Liver (tissue), 9 donors: ENCODE data around the gene KIRREL3. TPM values are rescaled to one million over a fixed set of nuclear protein-coding genes. Genes with fewer than 3 reads are reported as not detected.

Experiments used
- DNase-seq: peaks from one replicate; pipeline ENCODE4 v3.0.0-alpha.2; 2017; ENCODE audit warnings: low spot score
- H3K27ac ChIP-seq, 2 donors: one replicate each; pipeline ENCODE4 v1.7.0; 2013; ENCODE audit warnings: inconsistent platforms in 2 of 2, low read length in 2 of 2, control low read depth in 1 of 2, low read depth in 1 of 2, mild to moderate bottlenecking in 1 of 2
- H3K27me3 ChIP-seq, 4 donors: one replicate each; pipeline versions ENCODE4 v1.6.1 to v1.7.0; 2013; ENCODE audit warnings: low read length in 3 of 4, inconsistent platforms in 1 of 4, mild to moderate bottlenecking in 1 of 4, moderate library complexity in 1 of 4; ENCODE audit not compliant: control insufficient read depth in 4 of 4, insufficient read depth in 4 of 4
- H3K36me3 ChIP-seq, 4 donors: one replicate each; pipeline versions ENCODE4 v1.6.1 to v1.7.0; 2013; ENCODE audit warnings: low read length in 3 of 4, mild to moderate bottlenecking in 3 of 4, low read depth in 1 of 4, moderate library complexity in 1 of 4; ENCODE audit not compliant: control insufficient read depth in 4 of 4, insufficient read depth in 3 of 4
- H3K4me1 ChIP-seq, 4 donors: one replicate each; pipeline versions ENCODE4 v1.6.1 to v1.7.0; 2013; ENCODE audit warnings: low read length in 3 of 4, mild to moderate bottlenecking in 3 of 4, moderate library complexity in 1 of 4; ENCODE audit not compliant: control insufficient read depth in 4 of 4, insufficient read depth in 4 of 4
- H3K4me3 ChIP-seq, 3 donors: one replicate each; pipeline versions ENCODE4 v1.6.1 to v1.7.0; 2013; ENCODE audit warnings: low read length in 3 of 3, control low read depth in 1 of 3, low read depth in 1 of 3, mild to moderate bottlenecking in 1 of 3
- H3K9ac ChIP-seq, 2 donors: one replicate each; pipeline ENCODE4 v1.7.0; 2013; ENCODE audit warnings: low read length in 2 of 2, mild to moderate bottlenecking in 2 of 2, moderate library complexity in 2 of 2, control low read depth in 1 of 2, low read depth in 1 of 2
- H3K9me3 ChIP-seq, 4 donors: one replicate each; pipeline versions ENCODE4 v1.6.1 to v1.7.0; 2013; ENCODE audit warnings: low read length in 3 of 4; ENCODE audit not compliant: control insufficient read depth in 4 of 4
- ATF3 ChIP-seq: IDR thresholded peaks from 2 replicates; pipeline ENCODE4 v1.6.1; 2016; ENCODE audit warnings: antibody characterized with exemption
- CTCF ChIP-seq: fragments of 150-350 bp; IDR thresholded peaks from 2 replicates; pipeline ENCODE4 v1.5.1; 2017; ENCODE audit warnings: improper control_type of control experiment, low read depth, low read length; ENCODE audit not compliant: missing input control
- EGR1 ChIP-seq, 2 donors: IDR thresholded peaks; 2 replicates each; pipeline ENCODE4 v1.6.1; 2016 to 2018; ENCODE audit warnings: antibody characterized with exemption in 2 of 2, low read depth in 2 of 2
- FOXA2 ChIP-seq: IDR thresholded peaks from 2 replicates; pipeline ENCODE4 v1.6.1; 2016; ENCODE audit warnings: antibody characterized with exemption
- HNF4A ChIP-seq, 2 donors: conservative IDR thresholded peaks; 2 replicates each; pipeline ENCODE4 v1.6.1; 2016; ENCODE audit warnings: antibody characterized with exemption in 2 of 2, mild to moderate bottlenecking in 2 of 2
- HNF4G ChIP-seq: IDR thresholded peaks from 2 replicates; pipeline ENCODE4 v1.6.1; 2016; ENCODE audit warnings: antibody characterized with exemption
- RAD21 ChIP-seq, 2 donors: IDR thresholded peaks; 2 replicates each; pipeline ENCODE4 v1.6.1; 2016; ENCODE audit warnings: antibody characterized with exemption in 2 of 2, mild to moderate bottlenecking in 2 of 2
- REST ChIP-seq: IDR thresholded peaks from 2 replicates; pipeline ENCODE4 v1.6.1; 2016; ENCODE audit warnings: antibody characterized with exemption, mild to moderate bottlenecking
- RXRA ChIP-seq, 2 donors: IDR thresholded peaks; 2 replicates each; pipeline ENCODE4 v1.6.1; 2017 to 2018; ENCODE audit warnings: antibody characterized with exemption in 2 of 2, mild to moderate bottlenecking in 1 of 2
- SP1 ChIP-seq: IDR thresholded peaks from 2 replicates; pipeline ENCODE4 v1.6.1; 2018; ENCODE audit warnings: antibody characterized with exemption, mild to moderate bottlenecking
- TAF1 ChIP-seq: conservative IDR thresholded peaks from 2 replicates; pipeline ENCODE4 v1.6.1; 2016; ENCODE audit warnings: antibody characterized with exemption, mild to moderate bottlenecking
- YY1 ChIP-seq: IDR thresholded peaks from 2 replicates; pipeline ENCODE4 v1.6.1; 2016; ENCODE audit warnings: antibody characterized with exemption, mild to moderate bottlenecking
- ZBTB33 ChIP-seq: IDR thresholded peaks from 2 replicates; pipeline ENCODE4 v1.6.1; 2016; ENCODE audit warnings: antibody characterized with exemption
- WGBS: extraction: QIAGEN DNeasy Blood & Tissue Kit; methylation state at CpG from one replicate; pipeline ENCODE4 v1.1.7; 2013; 5-methylcytosine and 5-hydroxymethylcytosine counted together
- polyA plus RNA-seq, 2 donors: library from polyadenylated mRNA; stranded (reverse) in 1 of 2; unstranded in 1 of 2; fragments of 200-250 nt in 1 of 2; fragments of >200 nt in 1 of 2; fragmentation: Nextera tagmentation in 1 of 2; extraction: Ambion mirVana in 1 of 2; gene quantifications; one replicate each; pipeline versions ENCODE4 v1.2.1 to v1.2.3, GENCODE V29; 2013 to 2015
- total RNA-seq, 2 donors: library from RNA; depleted of rRNA; stranded (reverse); fragments of >200 nt; gene quantifications; one replicate each; pipeline ENCODE4 v1.2.3, GENCODE V29; 2014
- donor health status: healthy.
- donor health status: healthy.
- donor health status: healthy.
- donor health status: healthy.
- donor health status: healthy.

The KIRREL3 gene
- total and polyA plus RNA-seq, 4 donors = 0.03 to 0.29 (median 0.08) TPM; not detected in 1

- Histone ChIP-seq H3K9me3 (no peaks in the 10 kb centered on the region), H3K9ac (no peak overlapping the region), H3K4me3 (no peak overlapping the region), H3K36me3 (no peaks in the 10 kb centered on the region), H3K4me1 (peaks cover 0 to 2% (median under 1%) of the 10 kb centered on the region in 4 donors), H3K27ac (no peak overlapping the region), H3K27me3 (peaks cover 0 to 7% (median 0%) of the 10 kb centered on the region in 4 donors)
- TF ChIP-seq FOXA2 (no peak), RXRA (IDR thresholded peaks at IDR 0.05) (no peak), SP1 (no peak), RAD21 (IDR thresholded peaks at IDR 0.05) (no peak), REST (no peak), EGR1 (IDR thresholded peaks at IDR 0.05; ENCODE audit: low read depth in 2 of 2) (no peak), ZBTB33 (no peak), HNF4G (no peak), CTCF (no peak), ATF3 (no peak)
- no peak for DNase-seq
- 44% methylated on average over 7 of the region's 7 CpGs for WGBS
These were observed 456.9 kb downstream of the KIRREL3 start for GRCh38 chr11:126543691-126544090.

- no peak overlapping the region for H3K9ac ChIP-seq
- no peaks in the 10 kb centered on the region for H3K9me3 ChIP-seq
- H3K27ac ChIP-seq = no peak overlapping the region
- H3K4me1 ChIP-seq = peaks cover 0 to 2% (median under 1%) of the 10 kb centered on the region in 4 donors
- no peak for DNase-seq
- peaks cover 0 to 4% (median 0%) of the 10 kb centered on the region in 4 donors for H3K27me3 ChIP-seq
- 68% methylated on average over 4 of the region's 4 CpGs for WGBS
- TF ChIP-seq YY1 = no peak
- no peak for TF ChIP-seq TAF1
- TF ChIP-seq HNF4A (conservative IDR thresholded peaks at IDR 0.05) = no peak
- H3K36me3 ChIP-seq = no peaks in the 10 kb centered on the region
- H3K4me3 ChIP-seq = no peak overlapping the region
These were observed 458.1 kb downstream of the KIRREL3 start for GRCh38 chr11:126542334-126543015.
